Left cardiac atrium (tissue), 4 donors: ENCODE results near the gene PKNOX2. TPM values are rescaled to one million over a fixed set of nuclear protein-coding genes. Genes with fewer than 3 reads are reported as not detected.
A peak's percentile ranks its signal among the peaks of the same experiment; 100 is the strongest.

Source experiments
- ATAC-seq, 2 donors: fragments of 200-7000 bp; cut with Tn5 transposase; one replicate each; pipeline ENCODE4 v1.9.1; 2020; ENCODE audit warnings: mild to moderate bottlenecking in 2 of 2, moderate library complexity in 2 of 2
- DNase-seq: peaks from one replicate; pipeline ENCODE4 v3.0.0-alpha.2; 2020
- intact Hi-C, 2 donors: fragments of 100-400 bp; cut with DNase I; formaldehyde crosslinking; loops; one replicate each; pipeline versions ENCODE4 v1.14.1 to v1.15.1; 2022 to 2023
- total RNA-seq, 2 donors: library from RNA; stranded (reverse); fragmentation: NEBNext Ultra II Directional; extraction: Animal tissue kit (Norgen Biotek cat#: 25700); gene quantifications; one replicate each; pipeline ENCODE4 v1.2.1, GENCODE V29; 2021
- donor health status: DM: no; HTN: yes; CAD: no.
- donor health status: DM: no; HTN: yes; CAD: no; lungs with severe emphysema.
- donor health status: DM: yes; HTN: yes; CAD: no.
- donor health status: Dilated cardiomyopathy.

The PKNOX2 gene
- total RNA-seq, 2 donors from 2014 or later = 13.8 to 14.4 TPM

DNA sequence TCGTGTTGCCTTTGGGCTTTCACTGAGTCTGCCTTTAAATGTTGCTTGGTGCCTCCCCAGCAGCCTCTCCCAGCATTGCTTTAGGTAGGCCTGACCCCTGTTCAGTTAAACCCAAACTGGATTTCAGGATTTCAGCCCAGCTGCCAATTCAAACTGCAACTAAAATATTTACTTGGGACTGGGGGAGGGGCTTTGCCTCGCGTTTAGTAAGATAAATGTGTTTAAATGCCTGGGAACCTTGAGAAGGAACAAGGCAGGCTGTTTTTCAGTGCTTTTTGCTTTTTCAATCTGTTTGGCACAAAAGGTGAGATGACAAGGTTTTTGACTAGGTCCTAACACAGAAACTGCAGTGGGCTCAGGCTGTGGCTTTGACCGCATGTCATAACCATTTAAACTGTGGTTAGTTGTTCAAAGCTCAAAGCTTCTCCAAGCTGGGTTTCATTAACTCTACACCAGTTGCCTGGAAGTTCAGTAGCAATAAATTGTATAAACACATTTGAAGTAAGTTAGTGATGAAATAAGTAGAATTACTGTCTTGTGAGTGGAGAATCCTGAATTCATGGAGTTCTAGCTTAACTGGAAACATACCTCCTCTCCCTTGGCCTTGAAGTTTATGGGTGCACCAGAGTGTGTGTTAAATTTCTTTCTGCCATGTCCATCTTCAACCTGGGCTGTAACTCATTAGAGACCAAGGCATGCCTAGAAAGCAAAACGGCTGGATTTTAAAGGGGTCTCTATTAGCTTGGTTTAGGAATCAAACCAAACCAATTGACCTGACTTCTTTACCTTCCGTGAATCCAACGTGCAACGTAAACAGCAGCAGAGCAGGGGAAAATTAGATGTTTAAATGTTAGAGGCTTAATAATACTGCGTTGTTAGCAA lies 3.6 kb downstream of the PKNOX2 start:
- intact Hi-C loops = loop anchor here in 1 of 2 donors (2.0 to 10.0 kb wide), 2 partner anchors 179 to 237 kb away; no protein-coding TSS in a partner anchor
- no peak for DNase-seq
- no peak for ATAC-seq

DNA sequence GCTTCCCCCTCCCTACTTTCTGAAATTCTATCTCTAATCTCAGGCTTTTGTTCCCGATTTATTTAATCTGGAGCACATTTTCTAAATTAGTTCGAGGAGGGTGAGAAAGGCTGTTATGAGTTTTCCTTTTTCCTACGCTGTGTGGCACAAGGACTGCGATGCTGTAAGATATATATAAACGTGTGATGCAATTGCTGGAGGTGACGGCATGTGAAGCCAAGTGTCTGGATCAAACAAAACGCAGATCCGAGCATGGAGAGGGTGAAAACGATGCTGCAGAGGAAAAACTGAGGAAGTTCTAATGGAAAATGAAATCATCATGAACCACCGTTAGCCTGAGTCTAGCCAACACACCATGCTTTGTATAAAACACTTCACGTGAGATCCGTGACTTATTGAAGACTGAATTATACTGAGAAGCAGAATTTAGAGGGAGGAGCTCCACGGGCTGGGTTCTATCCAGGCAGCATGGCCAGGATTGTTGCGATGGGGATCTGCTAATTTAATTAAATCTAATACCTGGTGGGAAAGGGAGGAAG lies 4.4 kb downstream of the PKNOX2 start:
- DNase-seq (no peak), ATAC-seq (no peak)
- intact Hi-C loops = loop anchor here in 1 of 2 donors (2.0 to 10.0 kb wide), 2 partner anchors 178 to 236 kb away; no protein-coding TSS in a partner anchor

DNA sequence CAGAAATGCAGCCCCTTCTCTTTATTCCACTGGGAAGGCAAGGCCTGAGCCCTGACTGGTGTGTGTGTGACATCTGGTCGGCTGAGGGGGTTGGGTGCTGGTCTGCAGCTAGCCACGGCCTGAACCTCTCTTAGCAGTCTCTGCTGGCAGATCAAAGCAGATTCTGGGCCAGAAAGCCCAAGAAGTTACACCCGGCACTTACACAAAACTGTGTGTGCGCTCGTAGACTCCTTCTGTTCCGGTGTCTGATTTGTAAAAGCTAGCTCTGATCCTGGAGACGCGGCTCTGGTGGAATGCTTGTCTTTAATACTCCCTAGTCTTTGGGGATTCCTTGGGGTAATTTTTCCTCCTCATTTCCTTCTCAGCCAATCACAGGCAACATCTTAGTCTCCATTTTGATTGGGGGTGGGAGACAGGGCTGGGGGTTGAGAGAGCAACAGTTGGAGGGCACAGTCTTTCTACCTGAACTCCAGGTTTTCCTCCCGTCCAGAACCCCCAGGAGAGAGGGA lies 5.5 kb downstream of the PKNOX2 start:
- DNase-seq (peak; percentile 54), ATAC-seq (peak; percentile 5 to 39)
- intact Hi-C loops = loop anchor here in 1 of 2 donors (10.0 kb wide), 1 partner anchor 95 kb away; no protein-coding TSS in a partner anchor

GRCh38 chr11:125170510-125171031 lies 6.0 kb downstream of the PKNOX2 start:
- peak; percentile 76 for DNase-seq
- ATAC-seq = peak; percentile 63 to 68
- intact Hi-C loops = loop anchor here in 1 of 2 donors (10.0 kb wide), 1 partner anchor 94 kb away; no protein-coding TSS in a partner anchor

DNA sequence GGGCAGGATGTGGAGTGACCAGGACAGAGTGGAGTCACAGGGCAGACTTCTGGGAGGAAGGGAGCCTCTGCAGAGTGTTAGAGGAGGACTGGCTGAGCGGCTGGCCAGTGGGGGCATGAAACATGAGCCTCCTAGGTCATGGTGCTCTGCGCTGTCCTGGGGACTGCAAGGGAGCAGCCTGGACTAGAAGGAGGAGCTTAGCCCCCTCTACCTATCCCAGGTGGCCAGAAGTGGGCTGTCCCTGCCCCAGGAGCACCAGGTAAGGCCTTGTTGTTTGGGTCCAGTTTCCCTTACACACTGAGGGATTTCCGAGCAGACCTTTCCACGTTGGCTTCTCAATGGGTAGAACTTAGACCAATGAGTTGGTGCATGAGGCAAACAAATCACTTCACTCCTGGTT lies 7.4 kb downstream of the PKNOX2 start:
- intact Hi-C loops = loop anchor here in 1 of 2 donors (10.0 kb wide), 1 partner anchor 93 kb away; no protein-coding TSS in a partner anchor
- ATAC-seq = no peak
- no peak for DNase-seq

DNA sequence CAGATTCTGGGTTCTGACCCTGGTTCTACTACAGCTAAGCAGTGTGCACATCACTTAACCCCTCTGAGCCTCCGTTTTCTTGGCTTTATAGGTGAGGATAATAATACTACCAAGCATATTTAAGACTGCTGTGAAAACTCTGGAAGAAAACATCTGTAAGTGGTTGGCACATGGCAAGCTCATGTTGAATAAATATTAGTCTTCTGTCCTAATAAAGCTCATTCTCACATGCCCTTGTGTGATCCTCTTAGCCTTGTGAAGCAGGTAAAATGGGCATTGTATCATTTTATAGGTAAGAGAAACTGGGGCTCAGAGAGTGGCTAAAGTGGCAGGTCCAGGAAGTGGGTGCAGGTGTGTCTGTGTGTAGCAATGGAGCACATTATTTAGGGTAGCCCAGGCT lies 8.5 kb downstream of the PKNOX2 start:
- intact Hi-C loops = loop anchor here in 1 of 2 donors (10.0 kb wide), 1 partner anchor 92 kb away; no protein-coding TSS in a partner anchor
- no peak for ATAC-seq
- no peak for DNase-seq

- intact Hi-C loops = loop anchor here in 1 of 2 donors (10.0 kb wide), 1 partner anchor 91 kb away; no protein-coding TSS in a partner anchor
- DNase-seq (no peak), ATAC-seq (no peak)
Observed at GRCh38 chr11:125173556-125173955, 9.0 kb downstream of the PKNOX2 start.

- no peak for DNase-seq
- ATAC-seq = no peak
- intact Hi-C loops = loop anchor here in 1 of 2 donors (10.0 kb wide), 1 partner anchor 91 kb away; no protein-coding TSS in a partner anchor
Observed at GRCh38 chr11:125174057-125174456, 9.5 kb downstream of the PKNOX2 start.

DNA sequence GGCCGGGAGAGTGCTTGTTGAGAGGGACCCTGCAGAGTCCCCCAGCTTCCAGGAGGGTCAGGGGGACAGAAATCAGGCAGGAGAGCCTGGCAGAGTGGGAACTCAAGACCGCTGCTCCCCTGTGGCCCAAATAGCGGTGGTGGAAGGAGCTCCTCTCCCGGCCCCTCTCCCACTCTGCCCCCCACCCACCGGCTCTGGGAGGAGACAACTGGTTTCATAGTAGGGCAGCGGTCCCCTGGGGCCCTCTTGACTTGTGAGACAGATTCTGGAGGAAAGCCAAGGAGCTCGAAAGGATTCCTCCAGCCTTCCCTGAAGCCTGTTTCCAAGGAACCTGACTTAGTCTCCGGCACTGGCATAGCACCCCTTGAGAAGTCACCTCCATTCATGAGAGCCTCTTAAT lies 10.1 kb downstream of the PKNOX2 start:
- intact Hi-C loops = loop anchor here in 1 of 2 donors (10.0 kb wide), 1 partner anchor 90 kb away; no protein-coding TSS in a partner anchor

GRCh38 chr11:125175166-125175565 lies 10.6 kb downstream of the PKNOX2 start:
- no peak for ATAC-seq
- intact Hi-C loops = loop anchor here in 1 of 2 donors (10.0 kb wide), 1 partner anchor 90 kb away; no protein-coding TSS in a partner anchor
- no peak for DNase-seq

More for the DNA sequence above, 10.1 kb downstream of the PKNOX2 start:
- ATAC-seq (no peak), DNase-seq (no peak)

- DNase-seq (no peak), ATAC-seq (no peak)
- intact Hi-C loops = loop anchor here in 1 of 2 donors (10.0 kb wide), 1 partner anchor 89 kb away; no protein-coding TSS in a partner anchor
Observed at GRCh38 chr11:125175896-125176575, 11.5 kb downstream of the PKNOX2 start.

- intact Hi-C loops = loop anchor here in 1 of 2 donors (10.0 kb wide), 1 partner anchor 88 kb away; no protein-coding TSS in a partner anchor
Observed at GRCh38 chr11:125176866-125177265, 12.3 kb downstream of the PKNOX2 start.

GRCh38 chr11:125177543-125177942 lies 13.0 kb downstream of the PKNOX2 start:
- intact Hi-C loops = loop anchor here in 1 of 2 donors (10.0 kb wide), 1 partner anchor 87 kb away; no protein-coding TSS in a partner anchor
- ATAC-seq (no peak), DNase-seq (no peak)

More at GRCh38 chr11:125176866-125177265, 12.3 kb downstream of the PKNOX2 start:
- DNase-seq = no peak
- no peak for ATAC-seq

- no peak for DNase-seq
- intact Hi-C loops = loop anchor here in 1 of 2 donors (10.0 kb wide), 1 partner anchor 85 kb away; no protein-coding TSS in a partner anchor
- ATAC-seq = no peak
Observed at GRCh38 chr11:125179346-125179745, 14.8 kb downstream of the PKNOX2 start.

DNA sequence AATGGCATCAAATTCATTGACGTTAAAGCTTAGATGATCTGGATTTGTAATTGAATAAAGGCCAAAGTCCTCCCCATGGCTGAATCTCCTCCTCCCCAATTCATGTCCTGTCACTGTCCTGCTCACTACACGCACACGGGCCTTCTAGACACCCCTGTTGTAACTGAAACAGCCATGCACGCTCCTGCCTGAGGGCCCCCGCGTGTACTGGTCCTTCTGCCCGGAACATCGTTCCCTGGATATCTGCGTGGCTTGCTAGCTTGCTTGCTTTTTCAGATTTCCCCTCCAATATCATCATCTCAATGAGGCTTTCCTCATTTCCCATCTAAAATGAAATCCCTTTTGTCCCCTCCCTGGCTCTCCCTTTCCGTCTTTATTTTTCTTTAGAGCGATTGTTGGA lies 15.3 kb downstream of the PKNOX2 start:
- ATAC-seq (peak in 1 of 2 donors; percentile 45), DNase-seq (no peak)
- intact Hi-C loops = loop anchor here in 1 of 2 donors (10.0 kb wide), 1 partner anchor 85 kb away; no protein-coding TSS in a partner anchor

- DNase-seq = no peak
- intact Hi-C loops = no loop called here
- ATAC-seq = no peak
Observed at GRCh38 chr11:125180413-125181305, 16.1 kb downstream of the PKNOX2 start.

DNA sequence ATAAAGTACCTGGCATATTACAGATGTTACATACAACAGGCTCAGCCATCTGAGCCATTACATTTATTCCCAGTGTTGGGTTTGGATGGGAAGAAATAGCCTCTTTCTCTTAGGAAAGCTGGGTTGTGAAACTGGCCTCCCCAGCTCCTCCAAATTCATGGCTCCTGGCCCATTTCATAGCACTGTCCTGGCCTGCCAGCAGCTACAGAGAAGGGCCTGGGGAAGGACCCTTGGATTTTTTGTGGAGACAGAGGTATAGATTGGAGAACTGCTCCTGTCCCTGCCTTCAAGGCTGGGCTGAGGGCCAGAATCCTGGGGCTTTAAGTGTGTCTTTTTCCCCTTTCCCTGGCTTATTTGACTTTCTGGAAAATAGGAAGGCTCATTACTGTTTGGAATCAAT lies 18.0 kb downstream of the PKNOX2 start:
- no peak for DNase-seq
- peak; percentile 13 to 77 for ATAC-seq
- intact Hi-C loops = no loop called here
